Measurements from ENCODE around the gene SZRD1. TPM values are rescaled to one million over a fixed set of nuclear protein-coding genes. Genes with fewer than 3 reads are reported as not detected.

SZRD1 gene
- total RNA-seq, 1 experiment from 2014 or later, result 113 TPM

GRCh38 chr1:16396591-16396990 lies 29.5 kb downstream of the SZRD1 start:
- Mint-ChIP-seq H3K9me3 (no peaks in the 10 kb centered on the region), H3K36me3 (peaks cover 26% of the 10 kb centered on the region), H3K27me3 (ENCODE audit: low read depth) (no peaks in the 10 kb centered on the region), H3K4me3 (no peak overlapping the region), H3K4me1 (peaks cover 25% of the 10 kb centered on the region), H3K27ac (peak overlapping the region; percentile 75)
- DNase-seq (ENCODE audit: low spot score) (no peak), ATAC-seq (no peak)
- no peak for TF ChIP-seq CBFB (CRISPR knock-in tag; IDR thresholded peaks at IDR 0.05; ENCODE audit: low read depth)
- no peak for TF ChIP-seq RORB (CRISPR knock-in tag; IDR thresholded peaks at IDR 0.05)
- TF ChIP-seq NFYB (CRISPR knock-in tag; conservative IDR thresholded peaks at IDR 0.05; ENCODE audit: low read depth), result no peak
- TF ChIP-seq NFATC4 (CRISPR knock-in tag; IDR thresholded peaks at IDR 0.05), result no peak
- no peak for TF ChIP-seq ATF6 (CRISPR knock-in tag; IDR thresholded peaks at IDR 0.05)
- no peak for TF ChIP-seq ZMAT4 (CRISPR knock-in tag; IDR thresholded peaks at IDR 0.05)
- TF ChIP-seq, protein P1, sequence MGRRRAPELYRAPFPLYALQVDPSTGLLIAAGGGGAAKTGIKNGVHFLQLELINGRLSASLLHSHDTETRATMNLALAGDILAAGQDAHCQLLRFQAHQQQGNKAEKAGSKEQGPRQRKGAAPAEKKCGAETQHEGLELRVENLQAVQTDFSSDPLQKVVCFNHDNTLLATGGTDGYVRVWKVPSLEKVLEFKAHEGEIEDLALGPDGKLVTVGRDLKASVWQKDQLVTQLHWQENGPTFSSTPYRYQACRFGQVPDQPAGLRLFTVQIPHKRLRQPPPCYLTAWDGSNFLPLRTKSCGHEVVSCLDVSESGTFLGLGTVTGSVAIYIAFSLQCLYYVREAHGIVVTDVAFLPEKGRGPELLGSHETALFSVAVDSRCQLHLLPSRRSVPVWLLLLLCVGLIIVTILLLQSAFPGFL (CRISPR knock-in tag; IDR thresholded peaks at IDR 0.05; ENCODE audit: borderline replicate concordance), result no peak
- no peak for TF ChIP-seq FOXP4 (CRISPR knock-in tag; IDR thresholded peaks at IDR 0.05)
- no peak for TF ChIP-seq FOXK1 (CRISPR knock-in tag; IDR thresholded peaks at IDR 0.05)
- no peak for TF ChIP-seq ZNF138 (CRISPR knock-in tag; conservative IDR thresholded peaks at IDR 0.05)
- TF ChIP-seq, protein P2, sequence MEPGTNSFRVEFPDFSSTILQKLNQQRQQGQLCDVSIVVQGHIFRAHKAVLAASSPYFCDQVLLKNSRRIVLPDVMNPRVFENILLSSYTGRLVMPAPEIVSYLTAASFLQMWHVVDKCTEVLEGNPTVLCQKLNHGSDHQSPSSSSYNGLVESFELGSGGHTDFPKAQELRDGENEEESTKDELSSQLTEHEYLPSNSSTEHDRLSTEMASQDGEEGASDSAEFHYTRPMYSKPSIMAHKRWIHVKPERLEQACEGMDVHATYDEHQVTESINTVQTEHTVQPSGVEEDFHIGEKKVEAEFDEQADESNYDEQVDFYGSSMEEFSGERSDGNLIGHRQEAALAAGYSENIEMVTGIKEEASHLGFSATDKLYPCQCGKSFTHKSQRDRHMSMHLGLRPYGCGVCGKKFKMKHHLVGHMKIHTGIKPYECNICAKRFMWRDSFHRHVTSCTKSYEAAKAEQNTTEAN (CRISPR knock-in tag; IDR thresholded peaks at IDR 0.05), result no peak
- CTCF ChIA-PET, result no interaction called here
- POLR2A ChIA-PET, result no interaction called here

DNA sequence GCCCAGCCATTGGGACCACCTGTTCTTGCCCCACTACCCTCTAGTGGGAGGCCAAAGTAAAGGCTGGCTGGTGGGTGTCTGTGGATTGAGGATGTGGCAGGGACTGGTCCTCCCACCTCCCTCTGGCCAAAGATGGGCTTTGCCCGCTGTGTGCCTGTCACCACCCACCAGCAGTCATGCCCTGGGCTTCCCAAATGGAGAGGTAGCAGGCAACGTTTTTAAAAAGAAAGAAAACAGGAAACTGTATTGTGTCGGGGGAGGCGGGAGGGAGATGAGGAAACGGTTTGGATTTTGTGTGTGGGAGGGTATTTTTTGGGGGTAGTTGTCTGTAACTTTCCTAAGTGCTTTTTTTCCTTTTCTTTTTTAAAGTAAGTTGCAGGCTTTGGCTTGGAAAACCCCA lies 30.1 kb downstream of the SZRD1 start:
- Mint-ChIP-seq H3K4me1 (peaks cover 20% of the 10 kb centered on the region), H3K9me3 (no peaks in the 10 kb centered on the region), H3K27ac (no peak overlapping the region), H3K36me3 (peaks cover 26% of the 10 kb centered on the region), H3K27me3 (ENCODE audit: low read depth) (no peaks in the 10 kb centered on the region), H3K4me3 (no peak overlapping the region)
- DNase-seq (ENCODE audit: low spot score) (no peak), ATAC-seq (no peak)
- CTCF ChIA-PET, result no interaction called here
- POLR2A ChIA-PET, result no interaction called here
- TF ChIP-seq ZNF219 (CRISPR knock-in tag; IDR thresholded peaks at IDR 0.05; ENCODE audit: borderline replicate concordance) (no peak), ZMAT4 (CRISPR knock-in tag; IDR thresholded peaks at IDR 0.05) (no peak), FOXK1 (CRISPR knock-in tag; IDR thresholded peaks at IDR 0.05) (no peak), KAT7 (CRISPR knock-in tag; IDR thresholded peaks at IDR 0.05; ENCODE audit: borderline replicate concordance) (no peak), JUN (CRISPR knock-in tag; IDR thresholded peaks at IDR 0.05) (no peak), ZNF281 (CRISPR knock-in tag; IDR thresholded peaks at IDR 0.05) (no peak), ELF4 (CRISPR knock-in tag; IDR thresholded peaks at IDR 0.05; ENCODE audit: low read depth) (no peak), NFATC4 (CRISPR knock-in tag; IDR thresholded peaks at IDR 0.05) (no peak), FOXJ3 (CRISPR knock-in tag; IDR thresholded peaks at IDR 0.05; ENCODE audit: borderline replicate concordance) (no peak)
- TF ChIP-seq, protein P3, sequence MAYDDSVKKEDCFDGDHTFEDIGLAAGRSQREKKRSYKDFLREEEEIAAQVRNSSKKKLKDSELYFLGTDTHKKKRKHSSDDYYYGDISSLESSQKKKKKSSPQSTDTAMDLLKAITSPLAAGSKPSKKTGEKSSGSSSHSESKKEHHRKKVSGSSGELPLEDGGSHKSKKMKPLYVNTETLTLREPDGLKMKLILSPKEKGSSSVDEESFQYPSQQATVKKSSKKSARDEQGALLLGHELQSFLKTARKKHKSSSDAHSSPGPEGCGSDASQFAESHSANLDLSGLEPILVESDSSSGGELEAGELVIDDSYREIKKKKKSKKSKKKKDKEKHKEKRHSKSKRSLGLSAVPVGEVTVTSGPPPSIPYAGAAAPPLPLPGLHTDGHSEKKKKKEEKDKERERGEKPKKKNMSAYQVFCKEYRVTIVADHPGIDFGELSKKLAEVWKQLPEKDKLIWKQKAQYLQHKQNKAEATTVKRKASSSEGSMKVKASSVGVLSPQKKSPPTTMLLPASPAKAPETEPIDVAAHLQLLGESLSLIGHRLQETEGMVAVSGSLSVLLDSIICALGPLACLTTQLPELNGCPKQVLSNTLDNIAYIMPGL (CRISPR knock-in tag; IDR thresholded peaks at IDR 0.05), result no peak

Measured in WTC11 (cell line).